ENCODE results near the gene ZNF442. TPM values are rescaled to one million over a fixed set of nuclear protein-coding genes. Genes with fewer than 3 reads are reported as not detected.

ZNF442 gene
- total RNA-seq, 1 experiment from 2014 or later, result 4.0 TPM

GRCh38 chr19:12325690-12326089 lies 39.8 kb downstream of the ZNF442 start:
- Histone ChIP-seq H3K79me1 (ENCODE audit: insufficient read depth, low read depth, low read length, poor library complexity, severe bottlenecking) (no peaks in the 10 kb centered on the region), H2BK20ac (ENCODE audit: low read depth, low read length, poor library complexity, severe bottlenecking) (no peak overlapping the region), H3K18ac (ENCODE audit: insufficient read length, low read depth, low read length) (no peak overlapping the region), H3K23me2 (ENCODE audit: insufficient read length, low read depth, low read length, poor library complexity, severe bottlenecking) (no peaks in the 10 kb centered on the region), H3T11ph (ENCODE audit: low read length) (no peak overlapping the region), H4K8ac (replicated peaks; ENCODE audit: insufficient read length, low read depth, low read length) (no peak overlapping the region), H3K27me3 (ENCODE audit: insufficient read depth, low read length) (no peaks in the 10 kb centered on the region), H3K9me3 (ENCODE audit: control insufficient read depth, low read depth, low read length) (peaks cover 14% of the 10 kb centered on the region), H3K4me2 (ENCODE audit: insufficient read depth, insufficient read length, low read length) (no peak overlapping the region), H3K9ac (ENCODE audit: extremely low read depth, insufficient read length, low read length) (no peak overlapping the region), H4K91ac (ENCODE audit: insufficient read length, low read depth, low read length) (no peak overlapping the region), H3K27ac (ENCODE audit: insufficient read length, low read depth, low read length) (no peak overlapping the region), H2BK12ac (ENCODE audit: insufficient read length, low read depth, low read length) (no peak overlapping the region), H3K4me1 (ENCODE audit: insufficient read depth, low read length) (no peaks in the 10 kb centered on the region), H3K14ac (ENCODE audit: insufficient read depth, low read length) (no peak overlapping the region), H3K23ac (ENCODE audit: insufficient read length, low read depth, low read length) (no peak overlapping the region), H4K5ac (ENCODE audit: insufficient read length, low read depth, low read length) (no peak overlapping the region), H4K20me1 (ENCODE audit: control insufficient read depth, insufficient read depth, insufficient read length) (no peaks in the 10 kb centered on the region), H2BK120ac (ENCODE audit: low read depth, low read length, poor library complexity, severe bottlenecking) (no peak overlapping the region), H2AFZ (ENCODE audit: low read length) (no peak overlapping the region), H2AK5ac (ENCODE audit: insufficient read length, low read length) (no peak overlapping the region), H3K4ac (ENCODE audit: low read depth, low read length) (no peak overlapping the region), H2BK5ac (ENCODE audit: insufficient read length, low read length) (no peak overlapping the region), H3K79me2 (ENCODE audit: insufficient read depth, low read length) (no peaks in the 10 kb centered on the region), H2BK15ac (ENCODE audit: low read depth, low read length) (no peak overlapping the region), H3K56ac (ENCODE audit: insufficient read length, low read depth, low read length) (no peak overlapping the region)
- H3K4me1 Mint-ChIP-seq, result no peaks in the 10 kb centered on the region
- H3K27me3 Mint-ChIP-seq (ENCODE audit: low read depth), result no peaks in the 10 kb centered on the region
- H3K36me3 Mint-ChIP-seq (ENCODE audit: insufficient read depth in 1 of 3, low read depth in 3 of 3), result peaks cover 22 to 23% (median 23%) of the 10 kb centered on the region in 3 experiments
- DNase-seq, result no peak
- H3K9me3 Mint-ChIP-seq, result peaks cover 46 to 60% of the 10 kb centered on the region in 2 experiments
- TF ChIP-seq CTCF (conservative IDR thresholded peaks at IDR 0.05), result no peak
- no peak overlapping the region for H3K27ac Mint-ChIP-seq
- no peak overlapping the region for H3K4me3 Mint-ChIP-seq

Data from H9 (cell line).